Measurements from ENCODE around the gene GMNN. TPM values are rescaled to one million over a fixed set of nuclear protein-coding genes. Genes with fewer than 3 reads are reported as not detected.

GMNN gene
- polyA plus RNA-seq, 1 donor (not counting 4 experiments of a cell fraction or from before 2014, with no cell fraction given) = 28.4 TPM

- H3K36me3 ChIP-seq (ENCODE audit: control insufficient read depth in 2 of 2, extremely low read depth in 1 of 2, insufficient read depth in 2 of 2, low read length in 2 of 2) = peaks cover 1 to 17% of the 10 kb centered on the region in 2 experiments
Measured at GRCh38 chr6:24788031-24788665, 13.4 kb downstream of the GMNN start.

GRCh38 chr6:24795106-24795505 is 20.4 kb downstream of the GMNN start:
- Histone ChIP-seq H3K79me2 (ENCODE audit: control insufficient read depth, insufficient read depth, low read length) (no peaks in the 10 kb centered on the region), H3K36me3 (ENCODE audit: control insufficient read depth in 2 of 2, extremely low read depth in 1 of 2, insufficient read depth in 2 of 2, low read length in 2 of 2) (no peaks in the 10 kb centered on the region), H3K9ac (ENCODE audit: control insufficient read depth, extremely low read depth, insufficient read depth, low read length) (no peak overlapping the region), H3K4me2 (ENCODE audit: control insufficient read depth, extremely low read depth, insufficient read depth, low read depth, low read length) (no peak overlapping the region), H3K4me3 (ENCODE audit: control insufficient read depth in 2 of 3, extremely low read depth in 1 of 3, insufficient read depth in 2 of 3, low read depth in 1 of 3, low read length in 3 of 3) (no peak overlapping the region), H3K9me1 (ENCODE audit: control insufficient read depth, extremely low read depth, insufficient read depth, low read length) (no peaks in the 10 kb centered on the region), H3K27me3 (ENCODE audit: control insufficient read depth, extremely low read depth, insufficient read depth, low read length) (no peaks in the 10 kb centered on the region), H2AFZ (ENCODE audit: control insufficient read depth, low read length) (no peak overlapping the region), H3K9me3 (ENCODE audit: control insufficient read depth, low read depth, low read length) (no peaks in the 10 kb centered on the region), H4K20me1 (ENCODE audit: control insufficient read depth, extremely low read depth, insufficient read depth, low read length) (no peaks in the 10 kb centered on the region), H3K4me1 (ENCODE audit: control insufficient read depth, extremely low read depth, insufficient read depth, low read length) (no peaks in the 10 kb centered on the region), H3K27ac (ENCODE audit: control insufficient read depth, insufficient read depth, low read length) (no peak overlapping the region)
- FAIRE-seq = no peak
- dilution Hi-C loops (cut with MboI; ENCODE audit: extremely low pct_ligation_motif_present, low sequenced_read_pairs) = no loop called here
- TF ChIP-seq CTCF (optimal IDR thresholded peaks at IDR 0.05 in 1 of 3, IDR thresholded peaks at IDR 0.05 in 1 of 3, conservative IDR thresholded peaks at IDR 0.05 in 1 of 3; ENCODE audit: extremely low read depth in 1 of 3, insufficient read depth in 2 of 3, low read length in 3 of 3) = no peak
- TF ChIP-seq EZH2 (IDR thresholded peaks at IDR 0.05; ENCODE audit: low read length) = no peak
- no peak for DNase-seq (ENCODE audit: low read depth, low spot score)

More at GRCh38 chr6:24788031-24788665, 13.4 kb downstream of the GMNN start:
- H3K9ac ChIP-seq (ENCODE audit: control insufficient read depth, extremely low read depth, insufficient read depth, low read length) = no peak overlapping the region
- DNase-seq (ENCODE audit: low read depth, low spot score) (no peak), FAIRE-seq (no peak)
- no peak overlapping the region for H3K4me2 ChIP-seq (ENCODE audit: control insufficient read depth, extremely low read depth, insufficient read depth, low read depth, low read length)
- no peaks in the 10 kb centered on the region for H3K27me3 ChIP-seq (ENCODE audit: control insufficient read depth, extremely low read depth, insufficient read depth, low read length)
- no peak overlapping the region for H3K4me3 ChIP-seq (ENCODE audit: control insufficient read depth in 2 of 3, extremely low read depth in 1 of 3, insufficient read depth in 2 of 3, low read depth in 1 of 3, low read length in 3 of 3)
- H4K20me1 ChIP-seq (ENCODE audit: control insufficient read depth, extremely low read depth, insufficient read depth, low read length) = no peaks in the 10 kb centered on the region
- no peaks in the 10 kb centered on the region for H3K9me1 ChIP-seq (ENCODE audit: control insufficient read depth, extremely low read depth, insufficient read depth, low read length)
- no peak overlapping the region for H2AFZ ChIP-seq (ENCODE audit: control insufficient read depth, low read length)
- no peak overlapping the region for H3K27ac ChIP-seq (ENCODE audit: control insufficient read depth, insufficient read depth, low read length)
- dilution Hi-C loops (cut with MboI; ENCODE audit: extremely low pct_ligation_motif_present, low sequenced_read_pairs) = no loop called here
- no peaks in the 10 kb centered on the region for H3K4me1 ChIP-seq (ENCODE audit: control insufficient read depth, extremely low read depth, insufficient read depth, low read length)
- TF ChIP-seq CTCF (optimal IDR thresholded peaks at IDR 0.05 in 1 of 3, IDR thresholded peaks at IDR 0.05 in 1 of 3, conservative IDR thresholded peaks at IDR 0.05 in 1 of 3; ENCODE audit: extremely low read depth in 1 of 3, insufficient read depth in 2 of 3, low read length in 3 of 3) = no peak
- TF ChIP-seq EZH2 (IDR thresholded peaks at IDR 0.05; ENCODE audit: low read length) = no peak
- H3K9me3 ChIP-seq (ENCODE audit: control insufficient read depth, low read depth, low read length) = no peaks in the 10 kb centered on the region
- no peaks in the 10 kb centered on the region for H3K79me2 ChIP-seq (ENCODE audit: control insufficient read depth, insufficient read depth, low read length)

Measured in keratinocyte (primary cell).